Forelimb muscle (tissue), 1 donor: ENCODE results near the gene PRR5. TPM values are rescaled to one million over a fixed set of nuclear protein-coding genes. Genes with fewer than 3 reads are reported as not detected.
"Not testable (repeated sequence)": the region's sequence is repeated elsewhere in the genome, so short reads cannot be mapped to it uniquely, and the experiment has no call there.

Experiments used
- DNase-seq: peaks from one replicate; pipeline ENCODE4 v3.0.0-alpha.2; 2013; ENCODE audit warnings: low read depth
- polyA plus RNA-seq: library from polyadenylated mRNA; unstranded; fragments of 120-200 nt; gene quantifications from one replicate; pipeline ENCODE4 v1.2.1, GENCODE V29; 2013; ENCODE audit not compliant: insufficient read length

The PRR5 gene
- polyA plus RNA-seq, 1 donor, result 23.5 TPM

DNA sequence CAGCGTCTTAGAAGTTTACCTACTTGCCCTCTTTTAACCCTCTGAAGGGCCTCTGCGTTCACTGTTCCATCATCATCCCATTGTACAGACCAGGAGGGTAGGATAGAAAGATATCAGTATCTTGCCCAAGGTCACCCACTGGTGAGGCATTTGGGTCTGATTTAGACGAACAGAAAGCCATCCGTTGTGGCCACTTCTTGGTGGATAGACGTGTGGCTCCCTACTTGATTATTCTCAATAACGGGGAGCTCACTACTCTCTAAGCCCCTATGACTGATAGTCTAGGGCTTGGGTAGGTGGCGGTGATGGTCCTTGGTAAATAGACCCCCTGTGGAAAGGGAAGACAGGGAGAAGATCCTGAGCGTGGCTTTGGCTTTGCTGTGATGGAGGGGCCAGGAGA, 28.6 kb upstream of the PRR5 start:
- no peak for DNase-seq

DNA sequence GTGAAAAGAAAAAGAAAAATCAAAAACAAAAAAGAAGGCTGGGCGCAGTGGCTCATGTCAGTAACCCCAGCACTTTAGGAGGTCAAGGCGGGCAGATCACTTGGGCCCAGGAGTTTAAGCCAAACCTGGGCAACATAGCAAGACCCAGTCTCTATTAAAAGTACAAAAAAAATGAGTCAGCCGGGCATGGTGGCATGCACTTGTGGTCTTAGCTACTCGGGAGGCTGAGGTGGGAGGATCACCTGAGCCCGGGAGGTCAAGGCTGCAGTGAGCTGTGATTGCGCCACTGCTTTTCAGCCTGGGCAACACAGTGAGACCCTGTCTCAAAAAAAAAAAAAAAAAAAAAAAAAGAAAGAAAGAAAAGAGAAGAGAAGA, 26.0 kb upstream of the PRR5 start:
- DNase-seq, result not testable (repeated sequence)

DNA sequence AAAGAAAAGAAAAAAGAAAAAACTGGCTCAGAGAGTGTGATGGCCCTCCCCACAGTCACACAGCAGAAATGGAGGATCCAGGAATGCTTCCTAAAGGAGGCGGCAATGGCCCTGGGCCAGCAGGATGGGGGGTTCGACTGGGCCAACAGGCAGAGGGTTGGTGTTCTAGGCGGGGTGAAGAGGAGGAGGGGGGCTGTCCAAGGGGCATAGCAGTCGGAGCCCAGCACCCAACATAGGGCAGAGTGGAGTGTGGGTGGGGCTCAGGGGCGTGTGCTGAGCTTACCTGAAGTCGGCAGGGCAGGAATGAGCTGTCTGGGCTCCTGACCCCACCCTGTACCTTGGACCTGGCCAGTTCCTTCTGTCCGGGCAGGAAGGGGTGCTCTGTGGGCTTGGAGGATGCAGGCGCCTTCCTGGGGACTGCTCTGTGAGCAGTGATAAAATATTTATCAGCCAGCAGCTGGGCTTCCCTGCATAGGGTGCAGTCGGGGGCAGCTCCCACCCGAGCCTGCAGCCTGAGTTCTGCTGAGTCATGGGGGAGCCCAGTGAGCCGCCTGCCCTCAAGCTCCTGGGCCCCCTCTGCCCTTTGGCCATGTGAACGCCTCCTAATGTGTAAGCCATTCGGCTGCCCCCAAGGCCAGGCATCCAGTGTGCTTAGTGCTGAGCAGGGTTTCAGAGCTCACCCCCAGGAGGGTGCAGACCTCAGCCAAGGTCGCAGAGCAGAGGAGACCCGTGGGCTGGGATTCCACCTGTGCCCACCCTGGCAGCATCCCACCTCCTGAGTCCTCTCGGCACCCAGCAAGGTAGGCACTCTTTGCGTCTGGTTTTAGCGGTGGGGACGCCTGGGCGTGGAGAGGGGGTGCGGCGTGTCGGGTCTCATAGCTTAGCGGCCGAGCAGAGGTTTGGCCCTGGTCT, 25.3 kb upstream of the PRR5 start:
- DNase-seq, result no peak

DNA sequence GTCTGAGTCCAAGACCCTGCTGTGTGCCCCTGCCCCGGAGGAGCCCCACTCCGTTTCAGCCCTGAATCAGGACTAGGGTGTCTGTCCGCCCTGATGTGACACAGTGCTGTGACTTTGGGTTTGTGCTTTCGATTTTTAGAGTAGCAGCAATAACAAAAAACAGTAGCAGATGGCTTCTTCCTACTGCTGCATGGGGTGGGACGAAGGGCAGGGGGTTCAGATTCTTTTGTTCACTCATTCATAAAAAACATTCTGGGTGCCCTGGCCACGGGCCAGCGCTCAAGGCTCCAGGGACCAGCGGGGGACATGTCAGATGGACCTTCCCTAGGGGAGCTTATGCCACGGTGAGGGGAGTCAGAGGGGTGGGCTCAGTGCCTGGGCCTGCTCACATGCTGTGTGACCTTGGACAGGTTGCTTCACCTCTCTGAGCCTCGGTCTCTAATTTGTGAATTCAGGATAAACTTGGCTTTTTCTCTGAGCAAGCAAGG, 24.6 kb upstream of the PRR5 start:
- no peak for DNase-seq

DNA sequence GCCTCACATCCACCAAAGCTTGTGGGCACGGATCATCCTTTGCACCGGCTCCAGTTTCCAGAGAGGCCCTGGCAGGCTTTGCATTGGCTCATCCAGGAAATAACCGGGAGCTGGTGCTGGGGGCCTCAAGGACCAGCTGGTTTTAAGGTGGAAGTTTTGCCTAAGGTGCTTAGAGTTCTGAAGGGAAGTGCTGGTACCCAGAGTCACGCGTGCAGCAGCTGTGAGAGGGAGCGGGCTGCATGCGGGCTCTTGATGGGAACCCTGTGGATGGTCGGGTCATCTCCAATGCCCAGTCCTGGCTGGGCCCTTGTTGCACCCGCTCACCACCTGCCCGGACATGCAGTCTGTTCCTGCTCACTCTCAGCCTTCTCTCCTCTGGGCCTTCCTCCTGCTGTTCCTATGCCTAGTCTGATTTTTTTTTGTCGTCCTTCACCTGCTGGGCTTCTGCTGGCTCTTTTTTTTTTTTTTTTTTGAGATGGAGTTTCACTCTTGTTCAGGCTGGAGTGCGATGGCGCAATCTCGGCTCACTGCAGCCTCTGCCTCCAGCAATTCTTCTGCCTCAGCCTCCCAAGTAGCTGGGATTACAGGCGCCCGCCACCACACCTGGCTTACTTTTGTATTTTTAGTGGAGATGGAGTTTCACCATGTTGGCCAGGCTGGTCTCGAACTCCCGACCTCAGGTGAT, 24.0 kb upstream of the PRR5 start:
- DNase-seq, result no peak

DNA sequence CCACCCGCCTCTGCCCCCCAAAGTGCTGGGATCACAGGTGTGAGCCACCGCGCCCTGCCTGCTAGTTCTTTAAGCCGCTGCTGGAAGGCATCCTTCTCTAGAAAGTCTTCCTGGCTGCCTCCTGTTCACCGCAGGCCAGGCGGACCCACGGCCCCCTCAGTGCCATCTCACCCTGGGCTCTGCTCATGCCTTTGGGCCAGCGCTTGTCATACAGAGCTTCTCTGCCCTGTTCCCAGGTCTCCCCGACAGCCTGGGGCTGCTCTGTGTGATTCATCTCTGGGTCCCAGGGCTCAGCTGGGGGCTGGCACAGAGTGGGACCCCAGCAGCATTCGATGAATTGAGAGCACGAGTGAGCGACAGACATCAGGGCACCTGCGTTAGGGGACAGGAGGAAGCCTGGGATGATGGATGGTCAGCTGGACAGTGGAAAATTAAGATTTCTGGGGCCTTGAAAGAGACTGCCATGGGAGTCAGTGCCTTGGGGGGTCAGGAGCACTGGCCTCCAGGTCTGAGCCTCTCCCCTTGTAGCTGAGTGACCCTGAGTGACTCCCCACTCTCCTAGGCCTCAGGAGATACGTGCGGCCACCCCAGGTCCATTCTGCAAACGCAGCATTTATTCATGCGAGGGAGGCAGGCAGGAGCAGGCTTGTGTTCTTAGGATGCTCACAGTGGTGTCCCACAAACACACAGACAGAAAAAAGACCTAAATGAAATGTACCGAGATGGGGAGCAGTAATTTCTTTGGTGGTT, 23.3 kb upstream of the PRR5 start:
- no peak for DNase-seq

DNA sequence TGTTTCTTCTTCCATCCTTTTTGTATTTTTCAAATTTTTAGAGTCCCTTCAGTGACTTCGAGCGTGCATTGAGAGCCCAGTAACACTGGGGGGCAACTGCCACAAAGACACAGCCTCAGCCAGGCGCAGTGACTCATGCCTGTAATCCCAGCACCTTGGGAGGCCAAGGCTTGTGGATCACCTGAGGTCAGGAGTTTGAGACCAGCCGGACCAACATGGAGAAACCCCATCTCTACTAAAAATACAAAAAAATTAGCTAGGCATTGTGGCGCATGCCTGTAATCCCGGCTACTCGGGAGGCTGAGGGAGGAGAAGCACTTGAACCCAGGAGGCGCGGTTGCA, 22.7 kb upstream of the PRR5 start:
- not testable (repeated sequence) for DNase-seq

DNA sequence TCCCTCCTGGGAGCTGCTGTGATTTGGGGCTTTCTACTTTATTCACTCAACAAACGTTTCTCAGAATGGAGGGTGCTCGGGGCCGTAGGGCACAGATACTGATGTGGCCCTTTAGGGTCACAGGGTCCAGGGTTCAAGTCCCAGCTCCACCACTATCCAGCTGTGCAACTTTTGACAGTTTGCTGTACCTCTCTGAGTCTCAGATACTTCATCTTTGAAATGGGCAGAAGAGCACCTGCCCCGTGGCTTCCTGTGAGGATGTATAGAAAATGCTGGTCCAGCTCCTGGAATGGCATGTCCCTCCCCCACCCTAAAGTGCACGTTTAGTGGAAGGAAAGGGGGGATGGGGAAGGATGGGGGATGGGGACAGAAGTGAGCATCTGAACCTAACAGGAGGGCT, 21.9 kb upstream of the PRR5 start:
- DNase-seq, result no peak

GRCh38 chr22:44680481-44680894, 21.5 kb upstream of the PRR5 start:
- DNase-seq, result no peak

DNA sequence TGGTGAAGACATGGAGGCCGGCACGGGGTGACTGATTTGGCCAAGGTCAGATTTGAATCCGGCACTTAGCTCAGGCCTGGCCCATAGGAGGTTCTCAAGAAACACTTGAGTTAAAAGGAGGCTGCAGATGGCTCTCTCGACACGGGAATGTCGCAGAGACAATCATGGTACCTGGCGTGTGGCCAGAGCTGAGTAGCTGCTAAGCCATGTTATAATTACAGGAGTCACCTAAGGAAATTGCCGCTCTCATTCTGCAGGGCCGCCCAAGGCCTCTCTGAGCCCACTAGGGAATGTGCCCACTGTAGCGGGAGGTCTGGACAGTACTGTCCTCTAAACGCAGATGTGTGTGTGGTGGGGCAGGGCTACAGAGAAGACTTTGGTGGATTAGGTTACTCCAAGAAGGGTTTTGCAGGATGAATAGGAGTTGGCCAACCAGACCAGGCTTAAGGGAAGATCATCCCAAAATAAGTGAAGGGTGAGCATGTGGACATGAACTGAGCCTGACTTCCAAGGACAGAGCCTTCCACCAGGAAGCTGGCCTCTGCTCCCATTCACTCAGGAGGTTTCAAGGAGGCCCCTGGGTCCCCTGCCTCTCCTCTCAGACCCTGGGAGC, 19.3 kb upstream of the PRR5 start:
- no peak for DNase-seq

DNA sequence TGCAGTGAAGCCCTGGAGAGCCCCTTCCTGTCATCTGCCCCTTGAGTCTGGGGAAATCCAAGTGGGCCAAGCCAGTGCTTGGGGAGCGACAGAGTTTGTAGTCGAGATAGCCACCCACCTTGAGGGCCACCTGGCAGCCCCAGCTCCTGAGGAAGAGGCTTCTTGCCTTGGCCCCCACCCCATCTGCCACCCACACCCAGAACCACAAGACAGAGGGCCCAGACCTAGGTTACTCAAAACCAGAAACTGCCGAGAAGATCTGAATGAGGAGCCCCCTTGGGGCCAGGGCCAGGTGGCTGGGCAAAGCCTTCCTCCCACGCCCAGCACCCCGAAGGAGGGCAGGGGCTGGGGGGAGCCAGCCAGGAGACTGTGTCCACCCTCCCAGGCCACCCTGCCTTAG, 18.8 kb upstream of the PRR5 start:
- no peak for DNase-seq

- no peak for DNase-seq
These were observed 18.1 kb upstream of the PRR5 start for GRCh38 chr22:44683881-44684280.

DNA sequence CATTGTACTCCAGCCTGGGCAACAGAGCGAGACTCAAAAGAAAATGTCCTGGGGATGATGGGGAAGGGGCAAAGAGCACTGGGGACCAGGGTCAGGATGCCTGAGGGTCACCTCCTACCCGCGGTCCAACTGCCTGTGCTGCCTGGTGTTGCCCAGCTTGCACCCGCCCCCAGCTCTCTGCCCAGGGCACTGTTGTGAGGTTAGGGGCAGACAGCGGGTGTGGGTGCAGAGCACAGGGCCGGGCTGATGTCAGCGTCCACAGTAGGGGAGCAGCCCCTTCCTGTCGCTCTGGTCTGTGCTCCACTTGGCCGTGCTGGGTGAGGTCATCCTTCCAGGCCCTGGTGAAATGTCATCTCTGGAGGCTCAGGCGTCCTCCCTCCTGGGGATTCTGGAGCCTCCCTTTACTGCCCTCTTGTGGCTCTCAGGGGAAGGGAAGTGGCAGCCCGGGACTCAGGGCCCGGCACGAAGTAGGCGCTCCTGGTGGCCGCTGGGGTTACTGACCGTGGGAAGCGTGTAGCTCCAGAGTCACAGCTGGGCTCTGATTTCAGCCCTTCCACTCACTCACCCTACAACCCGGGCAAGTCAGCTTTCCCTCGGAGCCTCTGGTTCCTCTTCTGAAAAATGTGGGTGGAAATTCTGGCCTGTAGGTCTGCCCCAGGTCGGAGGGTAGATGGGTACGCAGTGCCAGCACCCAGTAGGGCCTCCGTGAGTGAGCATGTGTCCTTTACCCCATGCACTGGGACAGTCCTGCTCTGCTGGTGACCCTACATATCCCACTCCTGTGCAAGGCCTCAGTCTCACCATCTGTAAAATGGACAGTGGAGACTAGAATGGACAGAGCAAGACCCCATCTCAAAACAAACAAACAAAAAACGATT, 17.3 kb upstream of the PRR5 start:
- no peak for DNase-seq

GRCh38 chr22:44685384-44686056, 16.5 kb upstream of the PRR5 start:
- DNase-seq, result no peak

DNA sequence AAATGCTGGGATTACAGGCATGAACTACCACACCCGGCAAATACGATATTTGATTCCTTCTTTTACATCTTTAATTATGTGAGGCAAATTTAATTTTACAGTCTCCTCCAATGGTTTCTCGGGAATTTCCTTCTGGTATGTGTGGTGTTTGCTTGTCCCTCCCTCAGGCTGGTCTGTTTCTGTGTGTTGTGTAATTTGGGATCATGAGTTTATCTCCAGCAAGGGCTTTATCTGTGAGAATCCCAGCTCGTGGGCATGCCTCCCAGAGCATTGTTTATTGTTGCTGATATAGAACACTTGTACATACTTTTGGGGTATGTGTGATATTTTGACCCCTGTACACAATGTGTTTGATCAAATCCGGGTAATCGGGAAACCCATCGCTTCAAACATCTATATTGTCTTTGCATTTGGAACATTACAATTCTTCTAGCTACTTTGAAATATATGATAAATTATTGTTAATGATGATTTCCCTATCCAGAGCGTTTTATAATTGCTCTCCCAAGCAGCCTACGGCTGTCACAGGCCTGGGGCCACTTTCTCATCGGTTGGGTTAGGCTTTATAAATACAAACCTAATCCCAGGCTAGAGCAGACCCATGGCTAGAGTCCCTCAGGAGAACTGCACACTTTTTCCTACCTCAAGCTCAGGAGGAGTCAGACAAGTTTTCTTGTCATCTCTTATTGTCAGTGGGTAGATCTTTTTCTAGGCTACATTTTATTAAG, 15.0 kb upstream of the PRR5 start:
- DNase-seq, result no peak

GRCh38 chr22:44689173-44689572, 12.8 kb upstream of the PRR5 start:
- DNase-seq, result no peak

DNA sequence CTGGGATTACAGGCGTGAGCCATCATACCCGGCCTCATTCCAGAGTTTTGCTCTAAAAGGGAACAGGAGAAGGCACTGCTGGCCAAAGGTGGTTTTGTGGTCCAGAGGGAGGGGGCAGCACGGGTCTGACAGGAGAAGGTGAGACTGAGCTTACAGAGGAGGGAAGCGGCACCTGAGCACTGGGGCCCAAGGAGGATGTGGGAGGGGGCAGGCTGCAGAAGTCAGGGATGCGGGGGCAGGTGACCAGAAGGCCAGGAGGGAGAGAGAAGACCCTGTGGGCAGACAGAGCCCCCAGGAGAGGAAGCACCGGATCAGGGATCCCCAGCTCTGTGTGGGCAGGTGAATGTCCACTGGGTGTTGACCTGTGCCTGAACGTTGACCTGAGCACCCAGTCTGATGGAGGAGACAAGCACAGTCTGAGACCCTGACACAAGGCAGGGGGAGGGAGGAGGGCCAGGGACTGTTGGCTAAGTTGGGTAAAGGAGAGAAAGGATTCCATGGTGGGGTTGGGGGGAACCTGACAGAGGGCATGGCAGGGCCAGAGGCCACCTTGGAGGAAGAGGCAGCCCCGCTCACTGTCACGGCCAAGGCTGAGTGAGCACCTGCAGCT, 12.0 kb upstream of the PRR5 start:
- no peak for DNase-seq

GRCh38 chr22:44691796-44692661, 10.0 kb upstream of the PRR5 start:
- DNase-seq, result no peak
